HG03469 (cell line): Measurements from ENCODE around the gene FNIP1.
"Not testable (repeated sequence)": the region's sequence is repeated elsewhere in the genome, so short reads cannot be mapped to it uniquely, and the experiment has no call there.

Experiments used
- ATAC-seq: cut with Tn5 transposase; IDR thresholded peaks from one replicate; pipeline ENCODE4 v1.9.1; 2021; ENCODE audit warnings: mild to moderate bottlenecking, moderate library complexity, moderate number of reproducible peaks; ENCODE audit not compliant: unreplicated experiment

Gene FNIP1

GRCh38 chr5:131787736-131788135, 9.1 kb downstream of the FNIP1 start:
- ATAC-seq, result no peak

- no peak for ATAC-seq
Observed at GRCh38 chr5:131786900-131787692, 9.7 kb downstream of the FNIP1 start.

GRCh38 chr5:131786036-131786435, 10.8 kb downstream of the FNIP1 start:
- ATAC-seq, result no peak

- no peak for ATAC-seq
Observed at GRCh38 chr5:131783874-131784273, 12.9 kb downstream of the FNIP1 start.

- ATAC-seq, result no peak
Observed at GRCh38 chr5:131783357-131783756, 13.5 kb downstream of the FNIP1 start.

GRCh38 chr5:131782717-131783116, 14.1 kb downstream of the FNIP1 start:
- no peak for ATAC-seq

- ATAC-seq, result not testable (repeated sequence)
Observed at GRCh38 chr5:131778141-131778540, 18.7 kb downstream of the FNIP1 start.

- no peak for ATAC-seq
Observed at GRCh38 chr5:131776450-131776849, 20.4 kb downstream of the FNIP1 start.

GRCh38 chr5:131774652-131775367, 22.0 kb downstream of the FNIP1 start:
- ATAC-seq, result no peak

GRCh38 chr5:131773805-131774204, 23.0 kb downstream of the FNIP1 start:
- ATAC-seq, result no peak

GRCh38 chr5:131771692-131772091, 25.1 kb downstream of the FNIP1 start:
- ATAC-seq, result no peak

GRCh38 chr5:131769961-131770360, 26.9 kb downstream of the FNIP1 start:
- ATAC-seq, result no peak

GRCh38 chr5:131769336-131769735, 27.5 kb downstream of the FNIP1 start:
- ATAC-seq, result no peak

GRCh38 chr5:131767891-131768290, 28.9 kb downstream of the FNIP1 start:
- ATAC-seq, result no peak

- no peak for ATAC-seq
Observed at GRCh38 chr5:131766689-131767088, 30.1 kb downstream of the FNIP1 start.

GRCh38 chr5:131765261-131765660, 31.6 kb downstream of the FNIP1 start:
- no peak for ATAC-seq

GRCh38 chr5:131763968-131764367, 32.8 kb downstream of the FNIP1 start:
- no peak for ATAC-seq

- no peak for ATAC-seq
Observed at GRCh38 chr5:131760793-131761192, 36.0 kb downstream of the FNIP1 start.

- no peak for ATAC-seq
Observed at GRCh38 chr5:131759704-131760103, 37.1 kb downstream of the FNIP1 start.

GRCh38 chr5:131758520-131758900, 38.3 kb downstream of the FNIP1 start:
- ATAC-seq, result no peak

- no peak for ATAC-seq
Observed at GRCh38 chr5:131757830-131758519, 38.8 kb downstream of the FNIP1 start.

- ATAC-seq, result no peak
Observed at GRCh38 chr5:131756942-131757341, 39.9 kb downstream of the FNIP1 start.
